ENCODE measurements around the gene SLC30A3. TPM values are rescaled to one million over a fixed set of nuclear protein-coding genes. Genes with fewer than 3 reads are reported as not detected.

Gene SLC30A3
- total RNA-seq, 2 donors from 2014 or later: 4.4 to 8.5 TPM

- H3K4me3 ChIP-seq: no peak overlapping the region
- TF ChIP-seq CTCF (IDR thresholded peaks at IDR 0.05): no peak
- H3K4me1 ChIP-seq (ENCODE audit: control insufficient read depth in 1 of 2, low read depth in 2 of 2): no peaks in the 10 kb centered on the region
- H3K27ac ChIP-seq: no peak overlapping the region
- no peaks in the 10 kb centered on the region for H3K9me3 ChIP-seq
- ATAC-seq (ENCODE audit: insufficient number of reproducible peaks, low FRiP score, low read depth) (no peak), DNase-seq (ENCODE audit: low spot score) (no peak)
- no peaks in the 10 kb centered on the region for H3K27me3 ChIP-seq (replicated peaks; ENCODE audit: insufficient read depth)
- peaks cover 66% of the 10 kb centered on the region for H3K36me3 ChIP-seq
Observed at GRCh38 chr2:27238976-27239375, 23.9 kb downstream of the SLC30A3 start.

- no peak overlapping the region for H3K27ac ChIP-seq
- H3K4me1 ChIP-seq (ENCODE audit: control insufficient read depth in 1 of 2, low read depth in 2 of 2): no peaks in the 10 kb centered on the region
- no peak for ATAC-seq (ENCODE audit: insufficient number of reproducible peaks, low FRiP score, low read depth)
- H3K4me3 ChIP-seq: no peak overlapping the region
- TF ChIP-seq CTCF (IDR thresholded peaks at IDR 0.05): no peak
- peaks cover 70% of the 10 kb centered on the region for H3K36me3 ChIP-seq
- no peak for DNase-seq (ENCODE audit: low spot score)
- H3K9me3 ChIP-seq: no peaks in the 10 kb centered on the region
- no peaks in the 10 kb centered on the region for H3K27me3 ChIP-seq (replicated peaks; ENCODE audit: insufficient read depth)
Observed at GRCh38 chr2:27237341-27237945, 25.4 kb downstream of the SLC30A3 start.

GRCh38 chr2:27236626-27237025 lies 26.2 kb downstream of the SLC30A3 start:
- no peak overlapping the region for H3K27ac ChIP-seq
- H3K9me3 ChIP-seq: no peaks in the 10 kb centered on the region
- DNase-seq (ENCODE audit: low spot score) (no peak), ATAC-seq (ENCODE audit: insufficient number of reproducible peaks, low FRiP score, low read depth) (no peak)
- H3K4me1 ChIP-seq (ENCODE audit: control insufficient read depth in 1 of 2, low read depth in 2 of 2): no peaks in the 10 kb centered on the region
- H3K4me3 ChIP-seq: no peak overlapping the region
- TF ChIP-seq CTCF (IDR thresholded peaks at IDR 0.05): no peak
- no peaks in the 10 kb centered on the region for H3K27me3 ChIP-seq (replicated peaks; ENCODE audit: insufficient read depth)
- peaks cover 78% of the 10 kb centered on the region for H3K36me3 ChIP-seq

GRCh38 chr2:27236136-27236535 lies 26.7 kb downstream of the SLC30A3 start:
- no peak overlapping the region for H3K4me3 ChIP-seq
- no peak for TF ChIP-seq CTCF (IDR thresholded peaks at IDR 0.05)
- H3K36me3 ChIP-seq: peaks cover 78% of the 10 kb centered on the region
- no peak overlapping the region for H3K27ac ChIP-seq
- ATAC-seq (ENCODE audit: insufficient number of reproducible peaks, low FRiP score, low read depth) (no peak), DNase-seq (ENCODE audit: low spot score) (no peak)
- no peaks in the 10 kb centered on the region for H3K27me3 ChIP-seq (replicated peaks; ENCODE audit: insufficient read depth)
- H3K4me1 ChIP-seq (ENCODE audit: control insufficient read depth in 1 of 2, low read depth in 2 of 2): no peaks in the 10 kb centered on the region
- no peaks in the 10 kb centered on the region for H3K9me3 ChIP-seq

- no peak for ATAC-seq (ENCODE audit: insufficient number of reproducible peaks, low FRiP score, low read depth)
- no peak for DNase-seq (ENCODE audit: low spot score)
- peaks cover 61% of the 10 kb centered on the region for H3K36me3 ChIP-seq
Observed at GRCh38 chr2:27233341-27233740, 29.5 kb downstream of the SLC30A3 start.

More at GRCh38 chr2:27233341-27233740, 29.5 kb downstream of the SLC30A3 start:
- Histone ChIP-seq H3K27ac (no peak overlapping the region), H3K27me3 (replicated peaks; ENCODE audit: insufficient read depth) (no peaks in the 10 kb centered on the region), H3K4me1 (ENCODE audit: control insufficient read depth in 1 of 2, low read depth in 2 of 2) (no peaks in the 10 kb centered on the region), H3K9me3 (no peaks in the 10 kb centered on the region), H3K4me3 (no peak overlapping the region)
- TF ChIP-seq CTCF (IDR thresholded peaks at IDR 0.05): no peak
